Adrenal gland (tissue), 5 donors: Measurements from ENCODE around the gene KHDC1L.

ENCODE experiments used
- POLR2A ChIP-seq, 2 donors: fragments of 450-650 bp; IDR thresholded peaks; one replicate each; pipeline ENCODE4 v1.6.1; 2017; ENCODE audit warnings: antibody characterized with exemption in 2 of 2, mild to moderate bottlenecking in 2 of 2, moderate library complexity in 1 of 2
- TF ChIP-seq, protein P1 (sequence below), 6 experiments: fragments of 450-650 bp in 4 of 6; fragments of 200-600 bp in 2 of 6; sonication (generic) in 1 of 6; IDR thresholded peaks; 1 replicate in 5 of 6; 2 replicates in 1 of 6; pipeline versions ENCODE4 v1.5.1 to v1.8.0; 2016 to 2021; ENCODE audit warnings: antibody characterized with exemption in 6 of 6, mild to moderate bottlenecking in 2 of 6, moderate library complexity in 1 of 6
- donor health status: DM: no; HTN: no; CAD: no.

DNA sequence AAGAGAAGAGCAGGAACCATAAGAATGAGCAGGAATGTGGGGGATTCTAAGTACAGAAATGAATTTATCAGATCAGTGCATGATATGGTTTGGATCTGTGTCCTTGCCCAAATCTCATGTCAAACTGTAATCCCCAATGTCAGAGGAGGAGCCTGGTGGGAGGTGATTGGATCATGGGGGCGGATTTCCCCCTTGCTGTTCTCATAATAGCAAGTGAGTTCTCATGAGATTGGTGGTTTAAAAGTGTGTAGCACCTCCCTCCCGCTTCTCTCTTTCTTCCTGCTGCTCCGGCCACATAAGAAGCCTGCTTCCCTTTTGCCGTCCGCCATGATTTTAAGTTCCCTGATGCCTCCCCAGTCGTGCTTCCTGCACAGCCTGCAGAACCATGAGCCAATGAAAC, 49.2 kb downstream of the KHDC1L start:
- TF ChIP-seq, protein P1, sequence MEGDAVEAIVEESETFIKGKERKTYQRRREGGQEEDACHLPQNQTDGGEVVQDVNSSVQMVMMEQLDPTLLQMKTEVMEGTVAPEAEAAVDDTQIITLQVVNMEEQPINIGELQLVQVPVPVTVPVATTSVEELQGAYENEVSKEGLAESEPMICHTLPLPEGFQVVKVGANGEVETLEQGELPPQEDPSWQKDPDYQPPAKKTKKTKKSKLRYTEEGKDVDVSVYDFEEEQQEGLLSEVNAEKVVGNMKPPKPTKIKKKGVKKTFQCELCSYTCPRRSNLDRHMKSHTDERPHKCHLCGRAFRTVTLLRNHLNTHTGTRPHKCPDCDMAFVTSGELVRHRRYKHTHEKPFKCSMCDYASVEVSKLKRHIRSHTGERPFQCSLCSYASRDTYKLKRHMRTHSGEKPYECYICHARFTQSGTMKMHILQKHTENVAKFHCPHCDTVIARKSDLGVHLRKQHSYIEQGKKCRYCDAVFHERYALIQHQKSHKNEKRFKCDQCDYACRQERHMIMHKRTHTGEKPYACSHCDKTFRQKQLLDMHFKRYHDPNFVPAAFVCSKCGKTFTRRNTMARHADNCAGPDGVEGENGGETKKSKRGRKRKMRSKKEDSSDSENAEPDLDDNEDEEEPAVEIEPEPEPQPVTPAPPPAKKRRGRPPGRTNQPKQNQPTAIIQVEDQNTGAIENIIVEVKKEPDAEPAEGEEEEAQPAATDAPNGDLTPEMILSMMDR (IDR thresholded peaks at IDR 0.05) = no peak
- TF ChIP-seq POLR2A (IDR thresholded peaks at IDR 0.05) = no peak
